HG03108 (cell line): ENCODE measurements around the gene TBATA.

Experiments
- ATAC-seq: cut with Tn5 transposase; IDR thresholded peaks from one replicate; pipeline ENCODE4 v1.9.1; 2021; ENCODE audit warnings: moderate library complexity; ENCODE audit not compliant: unreplicated experiment

The TBATA gene

DNA sequence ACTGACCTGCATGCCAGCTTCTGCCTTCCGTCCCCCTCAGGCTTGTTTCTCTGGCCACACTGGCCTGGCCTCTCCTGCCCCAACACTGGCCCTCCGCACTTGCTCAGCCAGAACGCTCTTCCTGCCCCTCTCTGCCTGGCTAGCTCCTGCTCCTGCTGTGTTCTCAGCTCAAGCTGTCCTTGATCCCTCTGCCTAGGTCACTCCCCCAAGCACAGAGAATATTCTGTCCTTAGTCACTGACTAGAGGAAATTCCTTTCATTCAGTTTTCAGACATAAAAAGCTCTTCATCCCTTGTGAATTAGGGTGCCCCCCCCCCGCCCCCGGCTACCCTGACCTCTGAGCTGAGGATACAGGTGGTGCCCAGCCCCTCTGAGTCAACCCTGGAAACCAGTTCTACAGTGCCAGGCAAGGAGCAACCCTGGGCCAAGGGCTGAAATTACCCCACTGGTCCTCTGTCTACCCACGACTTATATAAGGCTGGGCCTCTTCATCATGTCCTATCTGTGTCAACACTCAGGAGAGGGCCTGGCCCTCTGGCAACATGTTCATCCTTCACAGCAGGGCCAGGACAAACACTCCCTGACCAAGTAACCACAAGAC, 23.9 kb upstream of the TBATA start:
- ATAC-seq: no peak

DNA sequence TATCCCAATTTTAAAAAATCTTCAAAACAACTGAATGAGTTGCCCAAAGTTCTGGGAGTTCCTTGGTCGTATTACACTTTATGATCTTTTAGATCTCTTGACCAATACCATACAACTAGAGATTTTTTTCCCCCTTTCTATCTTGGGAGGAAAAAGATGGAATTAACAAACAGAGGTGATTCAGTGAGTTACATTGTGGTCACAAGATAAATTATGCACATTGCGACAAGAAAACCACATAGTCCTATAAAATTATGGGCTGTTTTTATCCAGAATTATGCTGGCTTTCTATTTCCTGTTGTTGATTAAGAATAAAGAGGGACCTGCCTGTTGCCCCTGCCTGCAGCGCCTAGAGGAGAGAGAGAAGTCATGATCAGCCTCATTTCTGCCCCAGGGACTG, 22.4 kb upstream of the TBATA start:
- ATAC-seq: no peak

DNA sequence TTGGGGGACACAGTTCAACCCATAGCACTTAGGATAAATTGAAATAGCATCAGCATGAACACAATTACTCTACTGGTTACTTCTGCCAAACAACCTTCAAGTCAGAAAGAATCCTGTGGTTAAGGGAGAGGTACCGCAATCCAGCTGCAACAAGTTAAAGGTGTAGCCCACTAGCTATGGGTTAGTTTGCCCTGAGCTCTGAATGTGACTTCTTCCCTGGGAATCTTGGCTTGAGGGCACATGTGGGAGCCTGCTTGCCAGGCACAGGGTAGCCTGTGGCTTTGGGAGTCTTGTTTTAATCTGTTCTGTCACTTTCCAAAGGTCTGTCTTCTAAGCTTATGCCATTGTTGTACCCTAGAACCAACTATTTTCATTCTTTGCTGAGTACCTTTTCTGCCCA, 21.7 kb upstream of the TBATA start:
- no peak for ATAC-seq

DNA sequence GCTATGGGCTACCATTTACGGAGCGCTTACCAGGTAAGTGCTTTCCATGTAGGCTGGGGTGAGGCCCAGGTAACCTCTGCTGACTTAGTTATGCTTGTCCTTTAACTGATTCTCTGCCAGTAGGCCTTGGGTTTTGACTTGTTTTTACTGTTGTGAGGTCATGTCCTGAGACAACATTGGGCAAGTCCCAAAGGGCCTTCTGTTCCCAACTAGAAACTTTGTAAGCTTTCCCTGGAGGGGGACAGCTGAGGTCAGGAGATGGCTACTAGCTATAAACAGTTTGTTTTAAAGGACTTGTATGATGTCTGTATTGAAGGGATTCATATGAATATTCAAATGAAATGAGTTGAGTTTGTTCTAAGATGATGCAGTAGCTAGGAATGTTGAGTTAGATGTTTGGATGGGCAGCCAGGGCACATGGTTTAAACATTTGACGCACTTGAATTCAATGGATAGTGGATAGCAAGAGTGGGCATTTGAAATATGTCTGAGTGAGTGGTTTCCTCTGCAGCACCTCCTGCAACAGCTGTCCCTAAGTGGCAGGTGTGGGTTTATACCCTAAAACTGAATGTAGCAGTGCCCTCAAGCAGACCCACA, 20.5 kb upstream of the TBATA start:
- ATAC-seq: no peak

DNA sequence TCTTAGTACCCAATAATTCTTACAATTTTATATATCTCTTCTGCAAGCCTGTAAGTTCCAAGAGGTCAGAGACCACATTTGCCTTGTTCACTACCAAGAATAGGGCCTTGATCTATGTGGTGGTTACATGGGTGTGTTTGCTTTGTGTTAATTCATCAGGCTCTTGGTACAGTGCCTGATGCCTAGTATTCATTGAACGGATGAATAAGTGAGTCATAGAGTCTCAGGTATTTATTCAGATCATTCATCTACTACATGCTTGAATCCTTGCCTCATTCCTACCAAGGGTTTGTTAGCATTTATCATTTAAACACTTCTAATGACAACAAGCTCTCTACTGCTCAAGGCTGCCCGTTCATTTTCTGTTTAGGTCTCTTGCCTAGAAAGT, 19.2 kb upstream of the TBATA start:
- ATAC-seq: no peak

DNA sequence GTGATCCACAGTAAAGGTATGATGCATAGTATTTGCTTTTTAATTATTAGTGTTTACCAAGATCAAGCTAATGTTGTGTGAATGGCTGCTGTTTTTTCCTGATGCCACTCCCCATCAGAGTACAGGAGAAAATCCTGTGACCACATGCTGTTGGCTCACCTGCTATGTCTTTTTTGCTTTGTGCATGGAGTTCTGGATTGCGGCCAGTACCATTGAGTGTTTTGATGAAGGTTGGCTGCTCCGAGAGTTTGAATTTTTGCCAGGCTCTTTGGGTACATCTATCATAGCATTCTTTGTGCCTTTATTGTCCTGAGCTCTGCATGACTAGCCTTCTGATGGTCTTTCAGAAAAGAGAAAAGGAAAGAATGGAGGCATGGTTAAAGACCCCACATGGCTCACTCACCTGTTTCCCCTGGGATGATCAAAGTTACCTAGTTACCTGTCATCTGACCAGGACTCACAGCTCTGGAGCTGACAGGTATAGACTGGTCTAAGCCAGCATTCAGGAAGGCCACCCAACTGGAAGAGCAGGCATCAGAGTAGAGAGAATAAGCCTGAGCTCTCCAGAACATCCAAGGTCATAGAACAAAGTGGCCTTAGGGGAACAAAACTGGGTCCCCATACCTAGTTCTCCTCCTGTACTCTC, 18.7 kb upstream of the TBATA start:
- no peak for ATAC-seq

DNA sequence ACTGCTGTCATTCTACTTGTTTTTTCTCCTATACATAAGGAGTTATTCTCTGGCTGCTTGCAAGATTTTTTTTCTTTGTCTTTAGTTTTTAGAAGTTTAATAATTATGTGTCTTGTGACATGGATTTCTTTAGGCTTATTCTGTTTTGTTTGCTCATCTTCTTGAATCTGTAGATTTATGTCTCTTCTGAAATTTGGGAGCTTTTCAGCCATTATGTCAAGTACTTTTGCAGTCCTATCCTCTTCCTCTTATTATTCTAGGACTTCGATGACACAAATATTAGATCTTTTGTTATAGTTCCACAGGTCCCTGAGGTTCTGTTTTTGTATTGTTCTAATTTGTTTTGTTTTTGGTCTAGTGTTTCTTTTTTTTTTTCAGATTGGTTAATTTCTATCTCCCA, 16.7 kb upstream of the TBATA start:
- ATAC-seq: no peak

DNA sequence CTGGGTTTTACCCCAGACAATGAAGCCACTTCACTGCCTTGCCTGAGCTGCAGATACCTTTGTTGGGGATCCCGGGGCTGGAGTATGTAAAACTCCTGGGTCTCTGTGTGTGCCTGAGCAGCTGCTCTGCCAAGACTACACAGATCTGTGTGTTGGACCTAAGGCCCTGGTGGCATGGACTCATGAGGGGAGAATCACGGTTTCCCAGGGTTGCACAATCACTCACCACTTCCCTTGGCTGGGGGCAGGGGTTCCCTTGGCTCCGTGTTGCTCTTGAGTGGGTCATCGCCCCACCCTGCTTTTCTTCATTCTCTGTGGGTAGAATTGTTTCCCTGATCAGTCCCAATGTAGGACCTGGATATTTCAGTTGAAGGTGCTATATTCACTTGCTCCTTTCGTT, 13.9 kb upstream of the TBATA start:
- ATAC-seq: no peak

DNA sequence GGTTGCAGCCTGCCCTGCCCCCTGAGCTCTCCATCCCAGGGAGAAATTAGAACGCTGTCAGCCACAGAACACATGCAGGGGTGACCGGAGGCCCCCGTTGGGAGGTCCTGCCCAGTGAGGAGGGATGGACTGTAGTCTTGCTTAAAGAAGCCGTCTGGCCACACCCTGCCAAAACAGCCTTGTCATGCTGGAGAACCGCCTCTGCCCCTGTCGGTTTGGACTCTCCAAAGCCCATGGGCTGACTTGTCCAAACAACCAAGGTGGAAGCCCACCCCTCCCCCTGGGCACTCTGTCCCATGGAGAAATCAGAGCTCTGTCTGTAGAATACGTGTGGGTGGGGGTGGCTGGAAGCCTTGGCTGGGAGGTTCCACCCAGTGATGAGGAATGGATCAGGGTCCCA, 12.7 kb upstream of the TBATA start:
- ATAC-seq: no peak

DNA sequence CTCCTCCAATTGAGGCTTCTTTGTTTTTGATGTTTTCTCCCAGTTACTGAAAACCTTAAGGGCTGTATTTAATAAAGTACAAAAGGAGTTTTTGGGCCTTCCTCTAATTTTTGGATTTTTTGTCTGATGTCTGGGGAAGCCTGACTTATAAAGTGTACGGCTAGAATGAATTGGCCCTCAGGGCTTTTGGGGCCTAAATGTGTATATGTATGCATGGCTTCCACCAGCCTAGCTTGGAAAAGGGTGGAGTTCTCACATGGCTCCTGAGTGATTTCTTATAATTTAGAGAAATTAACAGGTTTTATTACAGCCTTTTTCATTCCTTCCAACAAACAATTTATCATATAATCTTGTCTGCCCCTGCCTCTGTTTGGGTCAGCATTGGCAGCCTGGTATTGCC, 10.4 kb upstream of the TBATA start:
- ATAC-seq: no peak

DNA sequence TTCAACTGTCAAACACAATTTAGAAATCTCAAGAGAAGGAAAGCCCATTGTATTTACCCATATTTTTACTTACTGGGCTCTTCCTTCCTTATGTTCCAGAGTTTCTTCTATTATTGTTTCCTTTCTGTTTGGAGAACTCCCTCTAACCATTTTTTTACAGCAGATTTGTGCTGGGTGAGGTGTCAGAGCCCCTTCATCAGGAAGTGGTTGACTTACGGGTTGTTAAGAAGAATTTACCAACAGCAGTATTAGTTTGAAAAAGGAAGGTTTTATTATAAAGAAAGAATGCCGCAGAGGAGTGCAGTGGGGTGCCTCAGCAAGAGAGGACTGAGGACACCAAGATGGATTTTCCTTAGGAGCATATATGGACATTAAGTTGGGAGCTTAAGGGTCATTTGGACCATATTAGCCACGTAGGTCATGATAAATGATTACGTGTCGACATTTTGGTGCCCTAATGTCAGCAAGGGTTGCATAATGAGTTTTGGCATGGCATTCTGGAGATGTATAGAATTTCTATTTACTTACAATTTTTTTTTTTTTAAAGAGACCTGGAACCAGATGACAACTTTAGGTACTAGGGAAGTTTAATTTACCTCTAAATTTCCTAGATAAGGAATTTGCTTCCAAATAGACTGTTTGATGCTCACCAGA, 6.3 kb upstream of the TBATA start:
- ATAC-seq: no peak

DNA sequence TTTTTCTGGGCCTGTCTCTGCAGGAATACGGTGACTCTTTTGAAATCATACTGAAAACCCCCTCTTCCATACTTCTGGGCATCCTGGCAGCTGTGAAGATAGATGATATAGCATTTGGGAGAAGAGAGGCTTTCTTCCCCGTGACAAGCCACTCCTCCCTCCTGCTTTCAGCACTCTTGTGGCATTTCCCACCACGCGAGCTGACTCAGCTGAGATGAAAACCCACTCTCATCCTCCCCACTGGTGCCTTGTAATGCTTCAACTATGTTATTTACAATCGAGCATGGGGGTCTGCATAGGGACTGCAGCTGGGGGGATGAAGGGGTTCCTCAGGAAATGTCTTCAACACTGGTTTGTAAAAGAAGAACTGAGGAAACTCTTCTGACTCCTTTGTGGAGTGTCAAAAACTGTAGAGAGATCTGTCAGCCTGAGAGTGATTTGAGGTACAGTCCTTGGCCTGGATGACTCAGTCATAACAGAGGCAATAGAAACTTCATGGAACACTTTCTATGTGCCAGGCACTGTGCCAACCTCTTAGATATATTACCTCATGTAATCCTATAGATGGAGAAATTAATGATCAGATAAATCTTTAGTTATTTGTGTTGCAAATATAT, 1.7 kb upstream of the TBATA start:
- ATAC-seq: no peak

DNA sequence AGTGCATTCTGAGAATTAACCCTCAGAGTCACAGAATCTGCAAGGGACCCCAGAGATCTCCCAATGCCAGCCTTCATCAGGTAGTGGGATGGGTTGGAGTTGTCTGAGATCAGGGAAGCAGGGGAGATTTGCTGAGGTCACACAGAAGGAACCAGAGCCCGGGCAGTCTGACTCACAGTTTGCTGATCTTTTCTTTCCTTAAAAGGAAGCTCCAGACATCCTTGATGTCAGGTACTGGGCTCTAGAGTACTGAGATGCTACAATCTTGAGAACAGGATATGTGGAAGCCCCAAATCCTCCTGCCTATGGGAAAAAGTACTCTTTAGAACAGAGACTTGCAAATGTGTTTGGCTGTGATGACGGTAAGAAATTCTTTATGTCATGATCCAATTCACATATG, 706 bp downstream of the TBATA start:
- no peak for ATAC-seq

DNA sequence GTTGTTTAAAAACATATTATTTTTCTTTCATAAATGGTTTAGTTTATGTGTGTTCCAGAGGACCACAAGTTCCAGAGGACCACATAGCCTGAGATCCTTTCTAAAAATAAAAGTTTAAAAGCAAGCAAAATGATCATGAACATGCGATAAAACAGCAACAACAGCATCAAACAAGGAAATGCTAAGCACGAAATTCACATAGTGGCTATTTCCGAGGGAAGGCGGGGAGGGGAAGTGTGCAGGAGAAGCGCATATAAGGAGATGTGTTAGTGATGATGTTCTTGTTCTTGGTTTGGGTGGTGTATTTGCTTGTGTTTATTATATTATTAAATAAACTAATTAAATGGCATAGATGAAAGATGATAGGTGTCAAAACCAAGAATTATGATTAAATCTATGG, 1.2 kb downstream of the TBATA start:
- ATAC-seq: no peak

DNA sequence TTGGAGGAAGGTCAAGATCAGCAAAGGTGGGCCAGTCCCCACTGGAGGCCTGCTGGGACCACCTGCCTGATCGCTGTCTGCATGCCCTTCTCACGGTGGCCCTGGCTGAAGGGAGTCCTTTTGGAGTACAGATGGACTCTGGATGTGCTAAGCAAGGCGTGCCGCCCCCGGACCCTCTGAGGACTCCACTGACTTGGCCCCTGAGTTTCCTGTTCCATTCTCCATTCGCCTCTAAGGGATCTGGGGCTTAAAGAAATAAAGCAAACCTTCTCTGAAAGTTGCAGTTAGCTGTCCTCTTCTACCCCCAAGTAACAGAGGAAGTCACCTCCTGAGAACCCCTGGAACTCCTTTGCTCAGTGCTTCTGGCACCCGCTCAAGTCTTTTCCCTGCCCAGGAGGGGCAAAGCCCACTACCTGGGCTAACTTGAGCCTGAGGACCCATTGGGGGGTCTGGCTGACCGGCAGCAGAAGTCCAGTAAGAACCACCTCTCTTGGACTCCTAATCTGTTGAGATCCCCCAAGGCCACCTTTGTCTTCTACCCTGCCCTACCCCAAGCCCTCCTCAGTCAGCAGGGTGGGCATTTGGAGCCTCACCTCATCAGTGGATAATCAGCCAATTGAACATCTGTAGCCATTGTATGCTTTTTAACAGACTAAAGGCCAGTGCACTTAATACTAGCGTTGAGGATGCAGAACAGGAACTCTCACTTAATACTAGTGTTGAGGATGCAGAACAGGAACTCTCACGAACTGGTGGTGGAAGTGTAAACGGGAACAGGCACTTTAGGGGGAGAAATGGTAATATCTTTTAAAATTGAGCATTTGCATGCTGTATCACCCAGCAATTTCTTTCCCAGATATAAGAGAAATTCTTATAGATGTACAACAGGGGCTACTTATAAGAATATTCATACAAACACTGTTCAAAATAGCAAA, 2.2 kb downstream of the TBATA start:
- no peak for ATAC-seq

DNA sequence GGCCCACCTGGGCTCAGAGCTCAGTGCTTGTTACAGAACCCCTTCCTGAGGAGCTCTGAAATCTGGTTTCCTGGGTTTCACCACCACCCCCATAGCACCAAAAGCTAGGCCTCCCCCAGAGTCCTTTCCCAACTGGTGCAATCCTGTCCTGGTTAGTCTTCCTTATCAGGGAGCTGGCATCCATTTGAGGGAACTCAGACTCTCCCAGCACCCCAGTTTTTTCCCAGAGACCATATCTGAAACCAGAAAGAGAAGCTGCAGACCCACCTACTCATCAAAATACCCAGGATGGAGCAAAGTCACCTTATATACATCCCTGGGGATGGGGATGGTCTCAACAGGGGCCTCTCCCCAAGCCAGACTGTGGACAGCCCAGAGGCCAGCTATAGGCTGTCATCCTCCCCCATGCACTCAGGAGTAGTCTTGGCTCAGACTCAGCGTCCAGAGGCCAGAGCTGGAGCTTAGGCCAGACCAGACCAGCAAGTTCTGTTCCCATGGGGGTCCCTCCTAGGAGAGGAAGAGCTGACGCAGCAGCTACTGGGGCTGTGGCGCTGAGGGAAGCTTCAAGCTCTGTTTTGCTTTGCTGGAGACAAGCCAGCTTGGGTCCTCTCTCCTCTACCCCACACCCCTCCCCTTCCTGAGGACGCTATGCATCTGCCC, 3.0 kb downstream of the TBATA start:
- no peak for ATAC-seq

DNA sequence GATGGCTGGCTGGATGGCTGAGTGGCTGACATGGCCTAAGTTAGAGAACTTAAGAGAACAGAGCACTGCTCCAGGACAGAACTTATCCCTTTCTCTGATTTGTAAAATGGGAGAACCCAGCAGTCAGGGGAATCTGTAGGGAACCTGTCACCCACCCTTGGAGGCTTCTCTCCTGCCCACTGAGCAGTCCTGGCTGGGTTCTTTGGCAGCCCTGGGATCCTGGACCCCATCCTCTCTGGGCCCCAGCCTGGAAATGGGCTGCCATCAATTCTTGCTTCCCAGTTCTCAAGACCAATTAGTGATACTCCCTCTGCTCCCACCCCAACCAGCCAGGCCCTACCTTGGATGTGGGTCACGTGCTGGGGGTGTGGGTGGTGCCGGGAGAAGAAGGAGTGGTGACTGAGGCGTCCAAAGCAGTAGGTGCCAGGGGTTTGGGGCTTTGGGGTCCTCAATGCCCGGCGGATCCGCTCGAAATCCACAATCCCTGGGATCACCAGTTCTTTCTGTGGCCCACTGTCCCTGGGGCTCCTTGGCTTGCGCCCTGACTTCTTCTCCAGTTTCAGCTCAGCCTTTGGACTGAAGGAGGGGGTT, 3.6 kb downstream of the TBATA start:
- ATAC-seq: no peak

DNA sequence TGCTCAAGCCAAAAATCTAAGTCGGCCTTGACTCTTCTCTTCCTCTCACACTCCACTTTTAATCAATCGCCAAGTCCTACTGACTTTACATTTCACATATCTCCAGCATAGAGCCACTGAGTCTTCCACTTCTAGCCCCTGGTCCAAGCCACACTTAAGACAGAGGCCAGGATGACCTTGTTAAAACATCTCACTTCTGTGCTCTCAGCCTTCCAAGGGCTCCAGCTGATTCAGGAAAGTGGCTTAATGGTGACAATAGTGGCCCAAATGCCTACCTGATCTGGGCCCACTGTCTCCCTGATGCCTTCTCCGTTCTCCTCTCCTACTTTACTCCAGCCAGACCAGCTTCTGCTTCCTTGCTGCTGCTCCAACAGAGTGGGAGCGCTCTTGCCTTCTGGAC, 4.4 kb downstream of the TBATA start:
- no peak for ATAC-seq

DNA sequence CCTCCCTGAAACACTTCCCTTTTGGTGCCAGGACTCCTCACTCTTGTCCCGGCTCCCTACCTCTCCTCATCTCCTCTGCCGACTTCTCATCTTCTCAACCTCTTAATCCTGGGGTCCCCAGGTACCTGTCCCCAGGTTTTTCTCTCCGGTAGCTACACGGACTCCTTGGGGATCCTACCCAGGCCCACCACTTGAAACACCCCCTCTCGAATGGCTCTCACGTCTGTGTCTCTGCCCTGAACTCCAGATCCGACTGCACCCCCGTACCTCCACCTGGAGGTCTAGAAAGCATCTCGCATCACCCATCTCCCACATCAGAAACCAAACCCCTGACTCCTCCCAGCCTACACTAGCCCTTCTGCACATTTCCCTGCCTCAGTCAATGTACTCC, 4.8 kb downstream of the TBATA start:
- ATAC-seq: no peak
